ENCODE results near the gene CDKN1B. TPM values are rescaled to one million over a fixed set of nuclear protein-coding genes. Genes with fewer than 3 reads are reported as not detected.

The CDKN1B gene
- 28.9 TPM for total RNA-seq
- long read RNA-seq, transcript CDKN1B-201 (3 exons, 2,657 nt) = major isoform, 8 of 9 reads
- long read RNA-seq, partial matches to known transcripts = 0 of 9 reads
- long read RNA-seq, other reads (novel, unspliced or antisense) = 1 of 9 reads

DNA sequence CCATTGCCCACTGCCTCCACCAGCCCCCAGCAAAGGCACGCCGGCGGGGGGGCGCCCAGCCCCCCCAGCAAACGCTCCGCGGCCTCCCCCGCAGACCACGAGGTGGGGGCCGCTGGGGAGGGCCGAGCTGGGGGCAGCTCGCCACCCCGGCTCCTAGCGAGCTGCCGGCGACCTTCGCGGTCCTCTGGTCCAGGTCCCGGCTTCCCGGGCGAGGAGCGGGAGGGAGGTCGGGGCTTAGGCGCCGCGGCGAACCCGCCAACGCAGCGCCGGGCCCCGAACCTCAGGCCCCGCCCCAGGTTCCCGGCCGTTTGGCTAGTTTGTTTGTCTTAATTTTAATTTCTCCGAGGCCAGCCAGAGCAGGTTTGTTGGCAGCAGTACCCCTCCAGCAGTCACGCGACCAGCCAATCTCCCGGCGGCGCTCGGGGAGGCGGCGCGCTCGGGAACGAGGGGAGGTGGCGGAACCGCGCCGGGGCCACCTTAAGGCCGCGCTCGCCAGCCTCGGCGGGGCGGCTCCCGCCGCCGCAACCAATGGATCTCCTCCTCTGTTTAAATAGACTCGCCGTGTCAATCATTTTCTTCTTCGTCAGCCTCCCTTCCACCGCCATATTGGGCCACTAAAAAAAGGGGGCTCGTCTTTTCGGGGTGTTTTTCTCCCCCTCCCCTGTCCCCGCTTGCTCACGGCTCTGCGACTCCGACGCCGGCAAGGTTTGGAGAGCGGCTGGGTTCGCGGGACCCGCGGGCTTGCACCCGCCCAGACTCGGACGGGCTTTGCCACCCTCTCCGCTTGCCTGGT, at the start of gene CDKN1B:
CDKN1B (plus strand) TSS at position 576 of the 793 bp plus-strand sequence. CDS start 472 bp downstream, outside the sequence.
- DNase-seq (ENCODE audit: low spot score) = peak; percentile 97

DNA sequence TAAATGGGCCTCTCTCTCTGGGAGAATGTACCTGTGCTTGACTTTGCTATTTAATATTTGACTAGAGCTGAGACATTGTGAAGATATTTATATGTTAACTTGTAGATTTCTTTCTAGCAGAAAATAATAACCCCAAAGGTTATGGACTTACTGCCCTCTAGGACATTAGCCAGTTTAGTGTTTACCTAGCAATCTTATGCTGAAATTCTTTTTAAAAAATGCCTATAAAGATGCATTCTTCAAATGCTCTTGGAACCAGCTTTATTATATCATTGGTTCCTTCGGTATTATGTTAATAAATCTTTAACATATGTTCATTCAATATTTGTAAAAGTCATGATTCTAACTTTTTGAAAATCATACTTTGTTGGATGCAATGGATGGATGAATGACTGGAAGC, 49.2 kb upstream of the CDKN1B start:
- DNase-seq (ENCODE audit: low spot score) = no peak

DNA sequence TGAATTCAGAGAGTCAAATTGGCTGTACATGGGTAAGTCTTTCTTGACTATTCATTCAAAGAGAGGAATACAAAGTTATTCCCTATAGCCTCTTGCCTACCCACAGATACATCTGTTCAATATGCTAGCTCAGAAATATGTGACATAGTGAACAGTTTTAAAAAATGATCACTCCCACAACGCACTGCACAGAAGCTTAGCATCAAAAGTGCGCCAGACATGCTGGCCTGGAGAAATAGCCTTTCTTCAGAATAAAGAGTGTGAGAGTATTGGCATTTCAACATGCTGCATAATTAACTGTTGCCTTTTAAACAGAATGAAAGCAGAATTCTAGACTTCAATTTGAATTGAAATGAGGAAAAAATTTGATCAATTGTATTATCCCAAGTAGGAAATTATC, 48.1 kb upstream of the CDKN1B start:
- DNase-seq (ENCODE audit: low spot score) = no peak

DNA sequence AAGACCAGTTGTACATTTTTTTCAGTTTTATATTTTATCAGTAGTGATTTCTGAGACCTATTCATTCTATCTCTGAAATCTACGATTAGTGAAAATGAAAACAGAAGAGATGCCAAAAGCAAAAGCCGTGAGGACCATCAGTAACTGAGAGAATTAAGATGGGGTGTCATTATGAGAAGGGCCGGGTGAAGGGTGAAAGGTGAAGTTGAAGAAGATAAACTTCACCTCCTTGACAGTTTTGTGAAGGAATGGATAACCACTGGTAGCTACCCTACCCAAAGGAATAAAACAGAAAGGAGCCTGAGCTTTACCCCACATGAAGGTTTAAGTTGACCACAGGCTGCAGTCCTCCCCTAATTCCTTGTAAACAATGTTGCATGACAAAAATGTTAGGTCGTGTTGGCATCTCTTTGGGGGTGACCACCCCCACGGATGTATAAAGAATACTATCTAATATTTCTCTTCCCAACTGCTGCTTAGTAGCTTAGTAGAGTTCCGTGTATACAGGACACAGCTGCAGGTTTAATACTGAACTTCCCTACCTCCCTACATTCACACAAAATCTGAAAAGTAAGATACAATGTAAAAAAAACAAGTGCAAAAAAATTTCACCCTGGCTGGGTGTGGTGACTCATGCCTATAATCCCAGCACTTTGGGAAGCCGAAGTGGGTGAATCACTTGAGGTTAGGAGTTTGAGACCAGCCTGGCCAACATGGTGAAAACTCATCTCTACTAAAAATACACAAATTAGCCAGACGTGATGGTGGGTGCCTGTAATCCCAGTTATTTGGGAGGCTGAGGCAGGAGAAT, 45.1 kb upstream of the CDKN1B start:
- no peak for DNase-seq (ENCODE audit: low spot score)

DNA sequence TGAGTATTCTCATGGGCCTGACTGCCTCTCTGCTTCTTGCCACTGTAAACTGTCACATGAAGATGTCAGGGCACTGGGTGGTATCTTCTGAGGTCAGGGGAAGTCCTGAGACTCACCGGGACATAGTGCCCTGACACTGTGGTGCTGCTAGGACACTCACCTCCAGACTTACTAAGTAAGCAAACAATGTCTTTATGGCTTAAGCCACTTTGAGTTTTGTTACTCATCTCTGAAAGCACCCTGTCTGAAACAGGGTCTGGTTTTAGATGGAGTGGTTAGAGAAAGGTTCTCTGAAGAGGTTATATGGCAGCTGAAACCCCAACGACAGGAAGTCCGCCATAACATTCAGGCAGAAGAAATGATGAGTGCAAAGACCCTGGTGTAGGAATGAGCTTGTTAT, 43.9 kb upstream of the CDKN1B start:
- DNase-seq (ENCODE audit: low spot score) = no peak

DNA sequence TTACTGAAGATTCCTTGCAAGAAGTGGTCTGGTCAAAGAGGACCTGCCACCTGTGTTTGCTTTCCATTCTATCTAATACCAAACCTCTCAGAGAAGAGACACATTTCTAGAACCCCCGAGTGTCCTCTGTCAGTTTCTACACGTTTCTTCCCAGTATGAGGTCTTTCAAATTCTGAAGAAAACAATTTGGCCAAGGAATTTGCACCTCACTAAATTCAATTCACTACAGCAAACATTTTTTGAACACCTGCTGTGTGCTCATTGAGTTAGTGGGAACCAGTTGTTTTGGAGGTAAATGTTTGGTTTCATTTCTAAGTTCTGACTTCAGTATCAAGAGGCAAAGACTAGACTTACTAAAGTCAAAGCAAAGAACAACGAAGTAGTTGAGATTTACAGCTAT, 40.6 kb upstream of the CDKN1B start:
- DNase-seq (ENCODE audit: low spot score) = no peak

DNA sequence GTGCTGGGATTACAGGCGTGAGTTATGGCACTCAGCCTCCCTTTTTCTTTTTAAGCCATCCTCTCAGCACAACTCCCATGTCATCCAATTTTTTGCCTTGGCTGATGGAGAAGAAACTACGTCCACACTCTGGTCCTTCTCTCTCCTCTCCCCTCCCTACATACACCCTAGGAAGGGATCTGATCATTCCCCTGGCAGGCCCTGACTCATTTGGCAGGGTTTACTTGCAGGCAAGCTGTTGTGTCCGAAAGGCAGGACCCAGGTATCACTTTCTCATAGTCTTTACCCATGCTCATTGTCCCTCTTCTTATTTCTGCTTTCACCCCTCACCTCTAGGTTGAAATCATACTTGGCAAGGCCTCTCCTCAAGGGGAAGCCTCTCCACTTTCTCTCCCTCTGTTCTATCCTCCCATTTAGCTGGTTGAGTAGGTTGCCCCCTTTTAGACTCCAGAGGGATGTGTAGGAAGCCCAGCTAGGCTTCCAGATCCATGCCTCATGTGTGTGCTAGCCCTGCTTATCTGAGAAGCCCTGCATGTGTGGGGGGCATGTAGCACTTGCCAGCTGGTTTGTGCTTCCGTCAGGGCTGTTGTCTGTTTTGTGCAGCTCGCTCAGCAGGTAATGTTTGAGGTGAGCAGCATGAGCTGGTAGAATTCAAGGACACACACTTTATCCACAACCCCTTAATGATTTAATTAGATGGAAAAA, 36.0 kb upstream of the CDKN1B start:
- no peak for DNase-seq (ENCODE audit: low spot score)

DNA sequence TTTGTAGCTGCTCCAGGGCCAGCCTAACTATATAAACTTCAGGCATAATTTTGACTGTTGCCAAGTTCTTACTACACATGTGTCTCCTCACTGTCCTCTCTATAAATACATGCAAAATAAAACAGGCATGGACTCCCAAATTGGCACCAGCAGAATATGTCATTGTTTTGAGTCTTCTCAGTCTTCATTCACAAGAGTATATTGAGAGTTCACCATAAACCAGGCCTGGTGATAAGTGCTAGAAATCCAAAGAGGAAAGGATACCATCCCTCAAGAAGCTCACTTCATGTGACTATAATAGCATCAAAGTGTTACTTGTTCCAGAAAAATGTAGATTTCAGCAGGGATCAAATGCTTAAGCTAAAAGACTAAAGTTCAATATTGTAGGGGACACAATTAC, 34.9 kb upstream of the CDKN1B start:
- no peak for DNase-seq (ENCODE audit: low spot score)

DNA sequence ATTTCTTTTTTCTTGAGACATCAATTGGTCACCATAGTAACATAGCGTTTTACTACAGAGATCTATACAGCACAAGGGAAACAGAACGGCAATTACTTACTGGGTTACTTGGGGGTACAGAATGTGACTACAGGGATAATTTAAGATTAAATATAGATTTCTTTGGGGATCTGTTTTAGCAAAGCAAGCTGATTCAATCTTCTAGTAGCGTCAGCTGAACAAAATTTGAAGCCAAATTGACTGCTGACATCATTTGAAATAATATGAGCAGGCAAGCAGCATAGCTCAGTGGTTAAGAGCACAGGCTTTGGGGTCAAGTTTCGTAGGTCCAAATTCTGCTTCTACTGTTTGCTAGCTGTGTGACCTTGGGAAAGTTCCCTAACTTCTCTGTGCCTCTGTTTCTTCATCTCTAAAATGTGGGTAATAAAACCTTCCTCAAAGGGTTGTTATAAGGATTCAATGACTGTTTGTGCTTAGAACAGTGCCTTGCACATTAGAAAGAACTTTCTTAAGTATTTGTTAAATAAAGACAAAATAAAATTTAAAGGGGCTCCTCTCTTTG, 34.0 kb upstream of the CDKN1B start:
- DNase-seq (ENCODE audit: low spot score) = no peak

DNA sequence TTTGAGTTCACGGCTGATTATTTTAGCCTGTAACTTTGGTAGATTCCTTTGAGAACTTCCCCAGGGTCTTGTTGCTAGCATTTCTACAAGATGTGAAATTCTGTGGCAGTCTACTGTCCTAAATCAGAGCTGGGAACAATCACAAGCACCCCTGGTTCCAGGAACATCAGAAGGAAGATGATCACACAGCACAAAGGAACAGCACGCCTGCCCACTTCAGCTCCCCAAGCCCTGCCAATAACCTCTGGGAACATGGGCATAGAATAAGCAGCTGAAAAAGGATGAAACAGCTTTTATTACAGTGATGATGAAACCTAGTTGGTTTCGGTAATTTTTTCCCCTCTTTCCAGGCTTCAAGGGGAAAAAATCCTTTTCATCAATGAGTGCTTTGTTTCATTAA, 33.4 kb upstream of the CDKN1B start:
- no peak for DNase-seq (ENCODE audit: low spot score)

DNA sequence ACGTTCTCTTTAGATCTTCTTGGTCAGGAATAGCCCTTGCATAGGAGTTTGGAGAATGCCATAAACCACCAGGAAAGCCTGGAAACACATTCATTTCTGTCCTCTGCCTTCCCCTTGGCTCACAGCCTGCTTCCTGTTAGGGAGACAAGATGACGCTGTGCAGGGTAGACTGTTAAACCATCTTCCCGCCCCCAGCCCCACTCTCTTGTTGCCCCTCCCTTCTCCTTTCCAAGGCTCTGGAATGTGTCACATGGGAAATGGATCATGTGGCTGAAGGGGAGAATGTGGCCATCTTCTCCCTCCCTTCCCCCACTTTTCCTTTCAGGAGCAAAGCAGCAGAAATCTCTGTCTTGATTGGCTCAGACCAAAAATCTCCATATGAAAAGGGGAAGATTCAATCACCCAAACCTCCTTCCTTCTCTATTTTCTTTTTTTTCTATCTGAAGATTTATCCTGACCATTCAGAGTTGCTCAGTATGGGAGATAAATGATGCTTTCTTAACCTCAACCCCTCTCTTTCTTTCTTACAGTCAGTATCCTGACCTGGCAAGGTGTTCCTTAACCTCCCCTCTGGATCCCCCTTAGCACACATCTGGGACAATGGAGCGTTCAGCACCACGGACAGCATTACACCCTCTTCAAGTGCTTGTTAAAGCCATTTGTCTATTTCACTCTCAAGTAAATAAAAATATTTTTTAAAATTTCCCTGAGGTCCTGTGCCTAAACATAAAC, 32.6 kb upstream of the CDKN1B start:
- no peak for DNase-seq (ENCODE audit: low spot score)

DNA sequence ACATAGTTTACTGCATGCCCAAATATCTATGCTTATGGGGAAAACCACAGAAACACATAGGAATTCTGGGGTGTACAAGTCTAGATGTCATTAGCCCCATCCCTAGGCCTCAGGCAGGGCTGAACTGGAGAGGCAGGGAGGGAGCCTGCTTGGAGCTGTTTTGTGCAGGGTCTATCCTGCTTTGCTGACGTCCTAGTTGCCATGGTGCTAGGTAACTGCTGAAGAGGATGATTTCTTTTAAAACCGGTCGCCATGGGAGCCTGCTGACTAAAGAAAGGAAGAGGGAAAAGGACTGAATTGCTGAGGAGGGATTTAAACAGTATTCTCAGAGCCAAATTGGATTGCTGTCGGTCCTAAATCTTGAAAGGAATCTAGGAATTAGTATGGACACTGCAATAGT, 31.9 kb upstream of the CDKN1B start:
- no peak for DNase-seq (ENCODE audit: low spot score)

DNA sequence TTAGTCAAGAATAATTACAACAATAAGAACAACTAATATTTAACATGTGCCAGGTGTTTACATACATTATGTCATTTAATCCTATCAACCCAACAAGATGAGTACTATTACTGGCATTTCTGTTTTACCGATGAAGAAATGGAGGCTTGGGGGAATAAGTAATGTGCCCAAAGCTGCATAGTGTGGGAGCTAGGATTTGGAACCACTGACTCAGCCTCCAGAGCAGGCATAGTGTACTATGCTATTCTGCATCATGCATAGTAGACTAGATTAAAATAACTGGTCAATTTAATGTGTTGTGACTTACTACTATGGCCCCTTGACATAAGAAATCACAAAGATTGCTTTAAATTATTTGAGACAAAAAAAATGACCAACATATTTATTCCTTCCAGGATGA, 30.7 kb upstream of the CDKN1B start:
- DNase-seq (ENCODE audit: low spot score) = no peak

DNA sequence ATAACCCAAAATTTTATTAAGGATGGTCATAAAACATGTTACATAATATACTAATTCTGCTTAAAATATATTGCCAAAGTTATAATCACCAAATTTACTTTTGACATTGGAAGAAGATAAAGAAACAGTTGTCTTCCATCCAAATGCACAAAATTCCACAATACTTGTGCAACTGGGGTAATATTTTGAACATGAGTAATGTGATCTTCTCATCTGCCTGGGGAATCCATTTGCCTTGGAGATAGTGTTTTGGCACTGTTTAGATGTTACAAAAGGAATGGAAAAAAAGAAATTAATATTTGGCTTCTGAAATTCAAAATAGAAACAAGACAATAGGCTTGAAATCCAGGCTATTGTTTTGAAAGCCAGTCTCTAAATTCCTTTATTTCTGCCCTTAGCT, 30.2 kb upstream of the CDKN1B start:
- DNase-seq (ENCODE audit: low spot score) = no peak

DNA sequence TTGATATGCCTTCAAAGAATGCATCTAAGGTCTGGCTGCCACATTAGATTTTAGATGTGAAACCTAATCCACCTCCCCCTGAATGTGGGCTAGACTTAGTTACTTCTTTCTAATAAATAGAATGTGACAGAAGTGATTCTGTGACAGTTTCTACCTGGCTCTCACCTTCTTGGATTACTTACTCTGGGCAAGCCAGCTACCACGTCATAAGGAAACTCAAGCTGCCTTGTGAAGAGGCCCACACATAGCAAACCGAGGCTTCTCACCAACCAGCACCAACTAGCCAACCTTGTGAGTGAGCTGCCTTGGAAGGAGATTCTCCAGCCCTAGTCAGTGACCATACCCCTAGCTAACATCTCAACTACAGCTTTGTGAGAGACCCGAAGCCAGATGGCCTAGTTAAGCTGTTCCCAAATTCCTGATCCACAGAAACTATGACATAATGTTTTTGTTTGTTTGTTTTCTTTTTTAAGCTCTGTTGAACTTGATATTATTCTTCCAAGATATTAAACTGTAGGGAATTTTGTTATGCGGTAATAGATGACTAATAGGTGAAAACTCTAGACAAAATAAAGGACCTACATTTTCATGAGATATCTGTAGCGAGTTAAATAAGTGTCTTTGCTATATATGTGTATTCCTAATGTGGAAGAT, 27.4 kb upstream of the CDKN1B start:
- no peak for DNase-seq (ENCODE audit: low spot score)

DNA sequence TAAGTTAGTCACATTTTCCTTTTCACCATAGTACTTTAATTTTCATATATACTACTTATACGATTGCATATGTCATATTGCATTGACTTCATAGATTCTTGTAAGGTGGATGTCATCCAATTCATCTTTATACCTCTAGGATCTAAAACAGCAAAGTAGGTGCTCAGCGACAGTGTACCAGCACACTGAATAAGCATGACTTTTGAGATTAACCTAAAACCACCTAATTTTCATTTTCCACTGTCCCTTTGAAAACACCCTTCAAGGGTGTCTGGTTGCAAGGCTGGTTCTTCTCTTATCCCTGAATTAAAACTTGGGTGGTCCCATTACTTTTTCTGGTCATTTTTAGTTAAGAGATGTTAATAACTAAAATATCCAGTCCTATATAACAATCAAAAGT, 25.6 kb upstream of the CDKN1B start:
- DNase-seq (ENCODE audit: low spot score) = no peak

DNA sequence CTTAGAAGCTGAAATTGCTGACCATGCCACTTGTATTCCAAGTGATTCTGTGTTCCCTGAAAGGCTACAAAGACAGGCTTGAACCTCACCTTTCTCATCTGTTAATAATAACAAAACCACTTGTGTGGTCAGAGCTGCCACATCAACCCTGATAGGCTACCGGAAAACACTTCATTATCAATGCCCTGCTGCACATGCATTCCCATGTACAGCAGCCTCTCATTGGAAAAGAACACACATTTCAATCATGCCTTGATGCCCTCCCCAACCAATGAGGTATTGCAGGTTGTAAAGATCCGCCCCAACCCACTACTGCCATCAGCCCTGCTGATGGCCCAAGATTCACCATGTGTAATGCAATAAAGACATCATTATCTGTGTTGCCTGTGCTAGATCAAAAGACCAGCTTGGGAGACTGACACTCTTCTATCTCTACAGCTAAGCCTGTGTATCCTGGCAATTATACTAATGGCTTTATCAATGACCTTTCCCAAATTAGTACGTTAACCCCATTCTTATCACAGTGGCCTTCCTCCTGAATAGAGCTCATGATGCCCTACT, 24.0 kb upstream of the CDKN1B start:
- no peak for DNase-seq (ENCODE audit: low spot score)

DNA sequence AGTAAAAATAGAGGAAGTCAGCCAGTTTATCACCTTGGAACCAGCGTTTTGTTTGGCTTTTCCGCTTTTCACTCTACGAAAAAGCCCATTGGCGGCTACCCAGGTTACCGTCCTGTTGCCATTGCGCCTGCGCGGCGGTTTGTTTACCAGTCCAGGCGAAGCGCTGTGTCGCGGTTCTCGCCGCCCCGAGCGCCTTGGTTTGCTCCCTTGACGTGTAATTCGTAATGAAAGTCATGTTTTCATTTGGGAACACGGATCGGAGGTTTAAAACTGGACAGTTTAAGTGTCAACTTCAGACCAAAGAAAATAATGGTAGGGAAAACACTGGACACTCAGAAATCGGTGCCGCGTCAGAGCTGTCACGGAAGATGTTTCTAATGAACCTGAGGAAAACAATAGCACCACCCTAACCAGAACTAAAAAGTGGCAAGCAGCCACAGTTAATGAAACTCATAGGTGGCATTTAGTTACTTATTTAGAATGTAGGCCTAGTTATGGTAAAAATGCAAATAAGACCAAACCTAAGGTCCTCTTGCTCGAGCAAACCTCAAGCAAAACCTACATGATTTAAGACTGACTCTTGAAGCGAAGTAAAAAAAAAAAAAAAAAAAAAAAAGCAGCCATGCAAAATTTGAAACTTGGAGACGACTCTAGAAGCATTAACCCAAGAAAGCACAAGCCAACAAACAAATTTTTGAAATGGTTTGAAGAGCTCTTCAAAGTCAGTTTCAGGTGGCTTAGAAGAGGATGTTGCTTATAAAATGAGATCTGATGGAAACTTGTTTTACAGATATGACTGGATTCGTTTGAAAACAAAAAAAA, 20.4 kb upstream of the CDKN1B start:
- DNase-seq (ENCODE audit: low spot score) = peak; percentile 94

DNA sequence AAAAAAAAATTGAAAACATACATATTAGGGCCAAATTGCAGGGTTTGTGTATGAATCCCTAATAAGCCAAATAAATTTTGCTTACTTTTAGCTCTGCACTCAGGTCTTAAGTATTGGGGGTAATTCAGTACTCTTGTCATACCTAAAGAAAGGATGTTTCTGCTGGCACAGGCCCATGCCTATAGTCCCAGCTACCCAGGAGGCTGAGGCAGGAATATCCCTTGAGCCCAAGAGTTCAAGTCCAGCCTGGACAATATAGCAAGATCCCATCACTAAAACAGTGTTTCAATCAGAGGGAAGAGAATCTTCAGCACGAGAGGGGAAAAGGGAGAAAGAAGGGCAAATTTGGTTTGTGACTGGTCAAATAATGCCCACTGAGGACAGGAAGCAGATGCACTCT, 17.8 kb upstream of the CDKN1B start:
- no peak for DNase-seq (ENCODE audit: low spot score)

All from mesenteric fat pad (tissue), 1 donor.